Frontal cortex (tissue), 4 donors: Measurements from ENCODE around the gene ZNF398. TPM values are rescaled to one million over a fixed set of nuclear protein-coding genes. Genes with fewer than 3 reads are reported as not detected.

Experiments used
- DNase-seq, 2 donors: peaks; one replicate each; pipeline ENCODE4 v3.0.0; 2012; ENCODE audit warnings: low spot score in 2 of 2
- FAIRE-seq: peaks from 2 replicates; lab custom pipeline; 2012; peaks lifted over from hg19 to GRCh38; lab: Jason Lieb, UNC
- total RNA-seq: library from RNA; depleted of rRNA; stranded (reverse); fragments of >200 nt; gene quantifications from one replicate; pipeline ENCODE4 v1.2.3, GENCODE V29; 2014
- donor health status: control.
- donor health status: control.
- donor health status: control.

Gene ZNF398
- total RNA-seq, 1 donor from 2014 or later: 19.6 TPM

GRCh38 chr7:149145031-149145845 lies 2.0 kb upstream of the ZNF398 start:
- FAIRE-seq (no peak), DNase-seq (no peak)

- DNase-seq: peak; percentile 65 to 66
- no peak for FAIRE-seq
Observed at GRCh38 chr7:149147752-149148653, 750 bp downstream of the ZNF398 start.

GRCh38 chr7:149150981-149151380 lies 3.7 kb downstream of the ZNF398 start:
- no peak for FAIRE-seq
- no peak for DNase-seq

- DNase-seq (no peak), FAIRE-seq (no peak)
Observed at GRCh38 chr7:149153346-149153745, 6.1 kb downstream of the ZNF398 start.

- DNase-seq: no peak
- no peak for FAIRE-seq
Observed at GRCh38 chr7:149154056-149154455, 6.8 kb downstream of the ZNF398 start.

GRCh38 chr7:149156898-149157297 lies 9.6 kb downstream of the ZNF398 start:
- DNase-seq (no peak), FAIRE-seq (no peak)

GRCh38 chr7:149161241-149161848 lies 14.1 kb downstream of the ZNF398 start:
- no peak for FAIRE-seq
- DNase-seq: no peak

GRCh38 chr7:149166142-149166541 lies 18.9 kb downstream of the ZNF398 start:
- DNase-seq: no peak
- no peak for FAIRE-seq

- DNase-seq: no peak
- FAIRE-seq: no peak
Observed at GRCh38 chr7:149166630-149167352, 19.5 kb downstream of the ZNF398 start.

- DNase-seq (no peak), FAIRE-seq (no peak)
Observed at GRCh38 chr7:149171892-149172533, 24.8 kb downstream of the ZNF398 start.

- DNase-seq (no peak), FAIRE-seq (no peak)
Observed at GRCh38 chr7:149172534-149172920, 25.3 kb downstream of the ZNF398 start.

GRCh38 chr7:149175150-149175549 lies 27.9 kb downstream of the ZNF398 start:
- no peak for FAIRE-seq
- DNase-seq: no peak

GRCh38 chr7:149179241-149179640 lies 32.0 kb downstream of the ZNF398 start:
- DNase-seq (no peak), FAIRE-seq (no peak)

GRCh38 chr7:149180722-149181449 lies 33.6 kb downstream of the ZNF398 start:
- FAIRE-seq (no peak), DNase-seq (no peak)

- no peak for DNase-seq
- FAIRE-seq: no peak
Observed at GRCh38 chr7:149181450-149181790, 34.2 kb downstream of the ZNF398 start.

GRCh38 chr7:149184274-149184673 lies 37.0 kb downstream of the ZNF398 start:
- DNase-seq (no peak), FAIRE-seq (no peak)

- FAIRE-seq: no peak
Observed at GRCh38 chr7:149188213-149188612, 41.0 kb downstream of the ZNF398 start.

GRCh38 chr7:149188637-149189259 lies 41.5 kb downstream of the ZNF398 start:
- FAIRE-seq (no peak), DNase-seq (no peak)

More at GRCh38 chr7:149188213-149188612, 41.0 kb downstream of the ZNF398 start:
- DNase-seq: no peak
